Breast epithelium (tissue), 3 donors: Measurements from ENCODE around the gene VPS13C.

Source experiments
- CTCF ChIP-seq, 3 donors: fragments of 450-650 bp; IDR thresholded peaks; one replicate each; pipeline ENCODE4 v1.5.1; 2016 to 2017; ENCODE audit warnings: antibody characterized with exemption in 3 of 3, mild to moderate bottlenecking in 3 of 3, moderate library complexity in 3 of 3
- POLR2A ChIP-seq: fragments of 450-650 bp; IDR thresholded peaks from one replicate; pipeline ENCODE4 v1.6.1; 2016; ENCODE audit warnings: antibody characterized with exemption, mild to moderate bottlenecking, moderate library complexity
- POLR2AphosphoS5 ChIP-seq, 3 donors: sonication (generic); formaldehyde crosslinking; IDR thresholded peaks; one replicate each; pipeline ENCODE4 v1.6.1; 2017; ENCODE audit warnings: antibody characterized with exemption in 3 of 3

- TF ChIP-seq CTCF (IDR thresholded peaks at IDR 0.05), result no peak
- TF ChIP-seq POLR2A, result no peak
- TF ChIP-seq POLR2AphosphoS5 (IDR thresholded peaks at IDR 0.05), result no peak
Observed at GRCh38 chr15:61824291-61824690, 236.0 kb downstream of the VPS13C start.
